Sigmoid colon (tissue), 7 donors: ENCODE results near the gene DNAH3. TPM values are rescaled to one million over a fixed set of nuclear protein-coding genes. Genes with fewer than 3 reads are reported as not detected.
"Not testable (repeated sequence)": the region's sequence is repeated elsewhere in the genome, so short reads cannot be mapped to it uniquely, and the experiment has no call there.

Experiments used
- DNase-seq: peaks from one replicate; pipeline ENCODE4 v3.0.0-alpha.2; 2019
- H3K27ac ChIP-seq, 4 donors: fragments of 200-600 bp; sonication (generic); one replicate each; pipeline ENCODE4 v1.5.1; 2016 to 2019; ENCODE audit warnings: mild to moderate bottlenecking in 1 of 4
- H3K27me3 ChIP-seq, 3 donors: fragments of 200-600 bp; sonication (generic); one replicate each; pipeline ENCODE4 v1.5.1; 2019; ENCODE audit warnings: mild to moderate bottlenecking in 1 of 3
- H3K36me3 ChIP-seq, 4 donors: fragments of 200-600 bp; sonication (generic); one replicate each; pipeline ENCODE4 v1.5.1; 2016 to 2019
- H3K4me1 ChIP-seq, 4 donors: fragments of 200-600 bp; sonication (generic); one replicate each; pipeline ENCODE4 v1.5.1; 2017 to 2019
- H3K4me3 ChIP-seq, 4 donors: fragments of 200-600 bp; sonication (generic); one replicate each; pipeline ENCODE4 v1.5.1; 2017 to 2019; ENCODE audit warnings: mild to moderate bottlenecking in 2 of 4, moderate library complexity in 1 of 4
- H3K9me3 ChIP-seq, 4 donors: fragments of 200-600 bp in 3 of 4; sonication (generic) in 3 of 4; one replicate each; pipeline versions ENCODE4 v1.5.1 to v1.6.1; 2013 to 2019
- CTCF ChIP-seq, 4 experiments: fragments of 450-650 bp in 3 of 4; fragments of 200-600 bp in 1 of 4; IDR thresholded peaks; one replicate each; pipeline ENCODE4 v1.5.1; 2016 to 2019; ENCODE audit warnings: antibody characterized with exemption in 4 of 4, mild to moderate bottlenecking in 3 of 4, moderate library complexity in 2 of 4
- EP300 ChIP-seq, 4 donors: sonication (generic); formaldehyde crosslinking; IDR thresholded peaks; one replicate each; pipeline ENCODE4 v1.6.1; 2017; ENCODE audit warnings: antibody characterized with exemption in 4 of 4
- POLR2A ChIP-seq, 2 donors: fragments of 450-650 bp; IDR thresholded peaks; one replicate each; pipeline ENCODE4 v1.6.1; 2016; ENCODE audit warnings: antibody characterized with exemption in 2 of 2, mild to moderate bottlenecking in 2 of 2, moderate library complexity in 2 of 2
- POLR2AphosphoS5 ChIP-seq, 4 donors: sonication (generic); formaldehyde crosslinking; IDR thresholded peaks; one replicate each; pipeline ENCODE4 v1.6.1; 2017; ENCODE audit warnings: antibody characterized with exemption in 4 of 4
- WGBS, 2 donors: extraction: QIAGEN DNeasy Blood & Tissue Kit; methylation state at CpG; one replicate each; pipeline ENCODE4 v1.1.7; 2013; 5-methylcytosine and 5-hydroxymethylcytosine counted together
- intact Hi-C: fragments of 100-400 bp; cut with DNase I; formaldehyde crosslinking; loops from one replicate; pipeline ENCODE4 v1.15.1; 2023
- polyA plus RNA-seq, 3 donors: library from polyadenylated mRNA; stranded (reverse); fragments of 200-250 nt; gene quantifications; one replicate each; pipeline ENCODE4 v1.2.3, GENCODE V29; 2013
- total RNA-seq, 4 donors: library from RNA; depleted of rRNA; stranded (reverse); fragments of >200 nt; gene quantifications; one replicate each; pipeline ENCODE4 v1.1.0, GENCODE V29; 2016
- donor health status: healthy with polysubstance abuse.
- donor health status: Bipolar disorder and iron deficiency.
- donor health status: healthy.

DNAH3 gene
- total and polyA plus RNA-seq, 7 donors: 0.26 to 0.92 (median 0.60) TPM; not detected in 4

DNA sequence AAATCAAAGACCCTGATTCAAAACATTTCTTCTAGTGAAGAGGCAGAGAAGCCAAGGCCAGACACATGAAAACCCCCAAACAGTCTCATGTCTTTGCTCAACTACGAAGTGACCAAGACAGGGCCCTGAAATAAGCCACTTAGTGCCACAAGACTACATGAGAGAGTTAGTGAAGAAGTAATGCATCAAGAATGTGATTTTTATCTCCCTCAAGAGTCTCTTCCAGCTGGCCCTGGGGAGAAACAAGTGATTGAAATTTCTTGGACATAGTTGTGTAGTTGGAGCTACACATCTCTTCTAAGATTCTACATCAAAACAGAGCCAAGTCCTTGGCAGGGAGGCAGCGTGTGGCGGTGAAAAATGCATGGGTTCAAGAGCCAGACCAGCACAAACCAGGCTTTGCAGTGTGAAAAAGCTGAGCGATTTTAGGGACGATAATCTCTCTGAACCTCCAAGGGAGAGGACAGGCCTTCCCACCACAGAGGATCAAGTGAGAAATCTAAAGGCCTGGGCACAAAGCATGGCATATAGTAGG is 219.5 kb downstream of the DNAH3 start:
- Histone ChIP-seq H3K4me3 (no peak overlapping the region), H3K9me3 (no peaks in the 10 kb centered on the region), H3K36me3 (no peaks in the 10 kb centered on the region), H3K4me1 (peaks cover 0 to 24% (median 14%) of the 10 kb centered on the region in 4 donors), H3K27ac (peak overlapping the region; percentile 44 to 75 (median 59)), H3K27me3 (no peaks in the 10 kb centered on the region)
- 89 to 96% methylated on average over 5 of the region's 5 CpGs for WGBS, 2 donors
- TF ChIP-seq CTCF (IDR thresholded peaks at IDR 0.05): no peak
- no peak for TF ChIP-seq POLR2A (IDR thresholded peaks at IDR 0.05)
- no peak for TF ChIP-seq EP300 (IDR thresholded peaks at IDR 0.05)
- no peak for TF ChIP-seq POLR2AphosphoS5 (IDR thresholded peaks at IDR 0.05)
- intact Hi-C loops: no loop called here
- DNase-seq: no peak

DNA sequence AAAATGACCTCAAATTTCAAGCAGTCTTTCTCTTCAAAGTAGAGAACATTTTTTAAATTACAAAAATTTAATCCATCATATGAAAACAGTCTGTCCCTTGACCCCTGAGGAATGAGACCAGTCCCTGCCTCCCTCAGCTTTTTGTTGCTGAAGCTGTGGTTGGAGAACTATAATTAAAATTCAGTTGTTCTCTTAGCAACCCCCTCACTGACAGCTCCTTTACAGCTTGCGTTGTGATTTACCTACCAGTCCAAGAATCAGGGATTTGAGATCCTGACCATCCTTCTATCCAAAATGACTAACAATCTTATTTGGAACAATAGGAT is 220.3 kb downstream of the DNAH3 start:
- H3K27me3 ChIP-seq: no peaks in the 10 kb centered on the region
- intact Hi-C loops: no loop called here
- TF ChIP-seq EP300 (IDR thresholded peaks at IDR 0.05) (no peak), CTCF (IDR thresholded peaks at IDR 0.05) (no peak), POLR2A (IDR thresholded peaks at IDR 0.05) (no peak), POLR2AphosphoS5 (IDR thresholded peaks at IDR 0.05) (no peak)
- peak overlapping the region; percentile 44 to 75 (median 59) for H3K27ac ChIP-seq
- DNase-seq: no peak
- H3K4me1 ChIP-seq: peaks cover 0 to 24% (median 14%) of the 10 kb centered on the region in 4 donors
- 94 to 100% methylated on average over 1 of the region's 1 CpG for WGBS, 2 donors
- no peaks in the 10 kb centered on the region for H3K9me3 ChIP-seq
- no peak overlapping the region for H3K4me3 ChIP-seq
- H3K36me3 ChIP-seq: peaks cover 0 to 4% (median 0%) of the 10 kb centered on the region in 4 donors

DNA sequence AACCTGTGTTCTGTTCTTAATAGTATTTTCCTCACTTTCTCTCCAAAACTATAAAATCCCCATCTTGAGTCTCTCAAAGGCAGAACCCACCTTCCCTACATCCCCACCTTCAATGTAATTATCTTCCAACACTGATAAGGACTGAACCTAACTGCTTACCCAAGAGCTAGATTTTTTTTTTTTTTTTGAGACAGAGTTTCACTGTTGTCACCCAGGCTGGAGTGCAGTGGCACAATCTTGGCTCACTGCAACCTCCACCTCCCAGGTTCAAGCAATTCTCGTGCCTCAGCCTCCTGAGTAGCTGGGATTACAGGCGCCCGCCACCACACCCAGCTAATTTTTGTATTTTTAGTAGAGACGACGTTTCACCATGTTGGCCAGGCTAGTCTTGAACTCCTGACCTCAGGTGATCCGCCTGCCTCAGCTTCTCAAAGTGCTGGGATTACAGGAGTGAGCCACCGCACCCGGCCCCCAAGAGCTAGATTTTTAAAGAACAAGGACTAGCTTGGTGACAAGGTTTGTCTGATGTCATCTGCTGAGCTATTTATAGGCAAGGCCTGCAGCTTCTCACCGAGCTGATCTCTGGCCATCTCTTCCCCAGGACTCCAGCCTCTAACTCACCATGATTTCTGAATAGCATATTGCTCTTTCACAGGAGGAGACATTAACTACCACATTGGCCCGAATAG is 220.8 kb downstream of the DNAH3 start:
- intact Hi-C loops, H3K4me3 ChIP-seq, H3K9me3 ChIP-seq, H3K36me3 ChIP-seq, DNase-seq, H3K27me3 ChIP-seq: not testable (repeated sequence)
- TF ChIP-seq POLR2AphosphoS5 (IDR thresholded peaks at IDR 0.05): peak in 3 of 4 donors; percentile 26 to 50 (median 45)
- 87% methylated on average over 10 of the region's 10 CpGs for WGBS, 2 donors
- Histone ChIP-seq H3K27ac (peak overlapping the region; percentile 44 to 75 (median 59)), H3K4me1 (peaks cover 0 to 24% (median 14%) of the 10 kb centered on the region in 4 donors)

- Histone ChIP-seq H3K27ac (peak overlapping the region in 2 of 4 donors; percentile 55 to 75), H3K27me3 (no peaks in the 10 kb centered on the region), H3K36me3 (peaks cover 0 to 18% (median 0%) of the 10 kb centered on the region in 4 donors), H3K9me3 (no peaks in the 10 kb centered on the region), H3K4me1 (peaks cover 0 to 24% (median 14%) of the 10 kb centered on the region in 4 donors), H3K4me3 (no peak overlapping the region)
- intact Hi-C loops: no loop called here
- DNase-seq: no peak
- TF ChIP-seq CTCF (IDR thresholded peaks at IDR 0.05) (no peak), EP300 (IDR thresholded peaks at IDR 0.05) (no peak), POLR2AphosphoS5 (IDR thresholded peaks at IDR 0.05) (no peak)
- WGBS, 2 donors: 87 to 89% methylated on average over 5 of the region's 5 CpGs
These were observed 221.8 kb downstream of the DNAH3 start for GRCh38 chr16:20928774-20929411.

GRCh38 chr16:20925751-20926150 is 224.9 kb downstream of the DNAH3 start:
- 84 to 89% methylated on average over 1 of the region's 1 CpG for WGBS, 2 donors
- Histone ChIP-seq H3K27me3 (no peaks in the 10 kb centered on the region), H3K4me1 (peaks cover 0 to 19% (median 8%) of the 10 kb centered on the region in 4 donors), H3K27ac (no peak overlapping the region), H3K36me3 (peaks cover 0 to 29% (median 1%) of the 10 kb centered on the region in 4 donors), H3K4me3 (no peak overlapping the region), H3K9me3 (no peaks in the 10 kb centered on the region)
- intact Hi-C loops: no loop called here
- TF ChIP-seq CTCF (IDR thresholded peaks at IDR 0.05) (no peak), EP300 (IDR thresholded peaks at IDR 0.05) (no peak), POLR2A (IDR thresholded peaks at IDR 0.05) (no peak), POLR2AphosphoS5 (IDR thresholded peaks at IDR 0.05) (no peak)
- DNase-seq: no peak
